Right renal pelvis (tissue), 4 donors: ENCODE data around the gene GRID1. TPM values are rescaled to one million over a fixed set of nuclear protein-coding genes. Genes with fewer than 3 reads are reported as not detected.
"Not testable (repeated sequence)": the region's sequence is repeated elsewhere in the genome, so short reads cannot be mapped to it uniquely, and the experiment has no call there.

ENCODE experiments used
- DNase-seq, 4 donors: peaks; one replicate each; pipeline ENCODE4 v3.0.0-alpha.2; 2013; ENCODE audit warnings: low read depth in 4 of 4, low spot score in 3 of 4, missing footprints in 1 of 4
- polyA plus RNA-seq, 4 donors: library from polyadenylated mRNA; unstranded; fragments of 120-200 nt; gene quantifications; one replicate each; pipeline ENCODE4 v1.2.1, GENCODE V29; 2013; ENCODE audit not compliant: insufficient read length in 4 of 4

Gene GRID1
- polyA plus RNA-seq, 4 donors, result 1.5 to 2.3 (median 2.1) TPM

- DNase-seq, result no peak
Observed at GRCh38 chr10:86256690-86257315, 109.8 kb downstream of the GRID1 start.

- DNase-seq, result no peak
Observed at GRCh38 chr10:86255405-86256251, 111.0 kb downstream of the GRID1 start.

GRCh38 chr10:86254526-86255174 lies 111.9 kb downstream of the GRID1 start:
- DNase-seq, result no peak

- no peak for DNase-seq
Observed at GRCh38 chr10:86254081-86254480, 112.5 kb downstream of the GRID1 start.

- DNase-seq, result no peak
Observed at GRCh38 chr10:86253091-86254072, 113.2 kb downstream of the GRID1 start.

- no peak for DNase-seq
Observed at GRCh38 chr10:86252556-86252955, 114.0 kb downstream of the GRID1 start.

- DNase-seq, result no peak
Observed at GRCh38 chr10:86252079-86252478, 114.5 kb downstream of the GRID1 start.

- no peak for DNase-seq
Observed at GRCh38 chr10:86251426-86251825, 115.2 kb downstream of the GRID1 start.

GRCh38 chr10:86250399-86250798 lies 116.2 kb downstream of the GRID1 start:
- no peak for DNase-seq

GRCh38 chr10:86249794-86250193 lies 116.8 kb downstream of the GRID1 start:
- no peak for DNase-seq

- no peak for DNase-seq
Observed at GRCh38 chr10:86248062-86248461, 118.5 kb downstream of the GRID1 start.

- DNase-seq, result no peak
Observed at GRCh38 chr10:86247588-86247987, 119.0 kb downstream of the GRID1 start.

GRCh38 chr10:86247073-86247472 lies 119.5 kb downstream of the GRID1 start:
- DNase-seq, result no peak

GRCh38 chr10:86246279-86246940 lies 120.2 kb downstream of the GRID1 start:
- DNase-seq, result no peak

GRCh38 chr10:86245015-86245394 lies 121.6 kb downstream of the GRID1 start:
- no peak for DNase-seq

GRCh38 chr10:86244297-86245014 lies 122.1 kb downstream of the GRID1 start:
- DNase-seq, result no peak

- DNase-seq, result no peak
Observed at GRCh38 chr10:86243651-86244155, 122.9 kb downstream of the GRID1 start.

- no peak for DNase-seq
Observed at GRCh38 chr10:86242761-86243160, 123.8 kb downstream of the GRID1 start.

GRCh38 chr10:86238089-86238488 lies 128.5 kb downstream of the GRID1 start:
- DNase-seq, result not testable (repeated sequence)
